ENCODE data around the gene CPB1. TPM values are rescaled to one million over a fixed set of nuclear protein-coding genes. Genes with fewer than 3 reads are reported as not detected.

The CPB1 gene
- total RNA-seq, 1 donor from 2014 or later = not detected

DNA sequence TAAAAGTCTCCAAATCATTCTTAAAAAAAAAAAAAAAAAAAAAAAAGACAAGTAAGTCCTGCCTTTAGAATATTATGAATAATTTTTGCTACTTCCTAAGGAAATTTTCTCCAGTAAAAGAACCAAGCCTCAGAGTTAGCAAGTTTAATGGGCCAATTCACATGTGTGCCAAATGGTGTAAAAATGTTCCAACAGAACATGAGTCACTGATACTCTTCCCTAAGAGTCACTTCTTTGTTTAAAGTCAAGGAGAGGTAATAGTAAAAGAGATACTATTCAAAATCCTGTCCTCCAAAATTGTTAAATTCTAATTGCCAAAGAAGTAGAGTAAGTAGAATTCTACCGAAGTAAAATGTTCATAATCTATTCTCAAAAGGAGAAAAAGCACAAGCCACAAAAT lies 19.7 kb downstream of the CPB1 start:
- no peaks in the 10 kb centered on the region for H3K4me1 Mint-ChIP-seq (ENCODE audit: low read depth)
- DNase-seq (ENCODE audit: low spot score, unreplicated experiment) = no peak
- no peaks in the 10 kb centered on the region for H3K36me3 Mint-ChIP-seq (ENCODE audit: insufficient read depth)
- no peak overlapping the region for H3K4me3 Mint-ChIP-seq (ENCODE audit: low read depth)
- H3K27me3 Mint-ChIP-seq = no peaks in the 10 kb centered on the region
- no peak overlapping the region for H3K27ac Mint-ChIP-seq
- TF ChIP-seq, protein P1, sequence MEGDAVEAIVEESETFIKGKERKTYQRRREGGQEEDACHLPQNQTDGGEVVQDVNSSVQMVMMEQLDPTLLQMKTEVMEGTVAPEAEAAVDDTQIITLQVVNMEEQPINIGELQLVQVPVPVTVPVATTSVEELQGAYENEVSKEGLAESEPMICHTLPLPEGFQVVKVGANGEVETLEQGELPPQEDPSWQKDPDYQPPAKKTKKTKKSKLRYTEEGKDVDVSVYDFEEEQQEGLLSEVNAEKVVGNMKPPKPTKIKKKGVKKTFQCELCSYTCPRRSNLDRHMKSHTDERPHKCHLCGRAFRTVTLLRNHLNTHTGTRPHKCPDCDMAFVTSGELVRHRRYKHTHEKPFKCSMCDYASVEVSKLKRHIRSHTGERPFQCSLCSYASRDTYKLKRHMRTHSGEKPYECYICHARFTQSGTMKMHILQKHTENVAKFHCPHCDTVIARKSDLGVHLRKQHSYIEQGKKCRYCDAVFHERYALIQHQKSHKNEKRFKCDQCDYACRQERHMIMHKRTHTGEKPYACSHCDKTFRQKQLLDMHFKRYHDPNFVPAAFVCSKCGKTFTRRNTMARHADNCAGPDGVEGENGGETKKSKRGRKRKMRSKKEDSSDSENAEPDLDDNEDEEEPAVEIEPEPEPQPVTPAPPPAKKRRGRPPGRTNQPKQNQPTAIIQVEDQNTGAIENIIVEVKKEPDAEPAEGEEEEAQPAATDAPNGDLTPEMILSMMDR (IDR thresholded peaks at IDR 0.05; ENCODE audit: unreplicated experiment) = no peak
- no peaks in the 10 kb centered on the region for H3K9me3 Mint-ChIP-seq (ENCODE audit: low read depth)

DNA sequence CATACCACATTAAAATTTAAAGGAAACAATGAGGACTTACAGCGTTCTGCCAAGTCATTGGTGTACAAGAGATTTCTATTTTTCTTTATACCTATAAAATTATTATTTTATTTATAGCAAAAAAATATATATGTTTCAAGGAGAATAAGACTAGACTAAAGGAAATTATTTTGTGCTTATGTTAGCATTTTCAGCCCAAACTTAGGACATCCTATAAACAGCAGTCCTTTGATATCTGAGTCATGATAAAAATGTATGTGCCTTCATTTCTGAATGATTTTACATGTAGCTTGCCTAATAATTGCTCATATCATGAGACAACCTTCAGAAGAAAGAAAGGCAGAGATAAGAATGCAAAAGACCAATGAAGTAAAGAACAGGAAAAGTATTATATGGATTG lies 20.8 kb downstream of the CPB1 start:
- Mint-ChIP-seq H3K9me3 (ENCODE audit: low read depth) (no peaks in the 10 kb centered on the region), H3K27ac (no peak overlapping the region), H3K4me1 (ENCODE audit: low read depth) (no peaks in the 10 kb centered on the region), H3K27me3 (no peaks in the 10 kb centered on the region), H3K36me3 (ENCODE audit: insufficient read depth) (no peaks in the 10 kb centered on the region), H3K4me3 (ENCODE audit: low read depth) (no peak overlapping the region)
- DNase-seq (ENCODE audit: low spot score, unreplicated experiment) = no peak
- TF ChIP-seq, protein P1 (IDR thresholded peaks at IDR 0.05; ENCODE audit: unreplicated experiment) = no peak

DNA sequence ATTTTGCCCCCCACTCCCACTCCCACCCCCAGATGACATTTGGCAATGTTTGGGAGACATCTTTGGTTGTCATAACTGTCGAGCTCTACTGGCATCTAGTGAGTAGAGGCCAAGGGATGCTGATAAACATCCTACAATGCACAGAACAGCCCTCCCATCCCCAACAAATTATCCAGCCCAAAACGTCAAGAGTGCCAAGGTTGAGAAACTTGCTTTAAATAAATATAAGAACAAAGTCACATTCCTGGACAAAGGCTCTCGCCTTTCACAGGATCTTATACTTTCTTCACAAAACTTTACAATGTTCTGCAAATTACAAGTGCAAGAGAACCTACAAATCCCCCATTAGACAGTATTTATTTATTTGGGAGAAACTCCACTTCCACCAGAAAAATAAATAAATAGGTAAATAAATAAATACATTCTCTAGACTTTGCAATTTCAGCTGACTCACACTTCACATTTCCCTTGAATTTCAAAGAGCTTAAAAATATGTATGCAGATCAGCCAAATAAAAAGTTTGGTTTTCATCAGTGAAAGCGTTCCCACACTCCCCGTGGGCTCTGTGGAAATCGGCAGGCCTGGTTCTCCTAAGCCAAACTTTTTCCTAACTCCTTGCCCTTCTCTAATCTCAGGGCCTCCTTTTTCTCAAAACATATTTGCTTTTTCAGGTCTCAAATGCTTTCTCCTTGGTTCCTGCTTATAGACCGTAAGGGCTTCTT lies 24.8 kb downstream of the CPB1 start:
- Mint-ChIP-seq H3K4me1 (ENCODE audit: low read depth) (no peaks in the 10 kb centered on the region), H3K9me3 (ENCODE audit: low read depth) (no peaks in the 10 kb centered on the region), H3K27ac (no peak overlapping the region), H3K36me3 (ENCODE audit: insufficient read depth) (no peaks in the 10 kb centered on the region), H3K4me3 (ENCODE audit: low read depth) (no peak overlapping the region), H3K27me3 (no peaks in the 10 kb centered on the region)
- TF ChIP-seq, protein P1 (IDR thresholded peaks at IDR 0.05; ENCODE audit: unreplicated experiment) = no peak
- DNase-seq (ENCODE audit: low spot score, unreplicated experiment) = no peak

DNA sequence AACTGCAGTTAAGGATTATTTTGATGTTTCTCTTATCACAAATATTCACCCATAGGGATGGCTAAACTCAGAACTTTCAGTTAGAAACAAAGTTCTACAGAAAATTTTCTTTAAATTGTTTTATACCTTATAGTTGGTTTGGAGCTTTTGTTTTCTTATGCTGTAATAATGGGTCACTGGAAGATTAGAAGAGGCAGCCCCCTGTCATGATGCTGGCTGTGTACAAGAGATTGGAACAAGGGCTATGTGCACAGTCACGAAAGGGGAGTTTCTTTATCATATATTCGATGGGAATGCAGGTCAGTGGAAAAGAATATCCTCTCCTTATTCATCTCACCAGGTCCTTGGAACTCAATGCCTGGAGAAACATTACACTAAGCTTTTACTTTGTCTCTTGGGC lies 25.5 kb downstream of the CPB1 start:
- Mint-ChIP-seq H3K36me3 (ENCODE audit: insufficient read depth) (no peaks in the 10 kb centered on the region), H3K27me3 (no peaks in the 10 kb centered on the region), H3K9me3 (ENCODE audit: low read depth) (no peaks in the 10 kb centered on the region), H3K4me3 (ENCODE audit: low read depth) (no peak overlapping the region), H3K4me1 (ENCODE audit: low read depth) (no peaks in the 10 kb centered on the region), H3K27ac (no peak overlapping the region)
- DNase-seq (ENCODE audit: low spot score, unreplicated experiment) = no peak
- TF ChIP-seq, protein P1 (IDR thresholded peaks at IDR 0.05; ENCODE audit: unreplicated experiment) = no peak

DNA sequence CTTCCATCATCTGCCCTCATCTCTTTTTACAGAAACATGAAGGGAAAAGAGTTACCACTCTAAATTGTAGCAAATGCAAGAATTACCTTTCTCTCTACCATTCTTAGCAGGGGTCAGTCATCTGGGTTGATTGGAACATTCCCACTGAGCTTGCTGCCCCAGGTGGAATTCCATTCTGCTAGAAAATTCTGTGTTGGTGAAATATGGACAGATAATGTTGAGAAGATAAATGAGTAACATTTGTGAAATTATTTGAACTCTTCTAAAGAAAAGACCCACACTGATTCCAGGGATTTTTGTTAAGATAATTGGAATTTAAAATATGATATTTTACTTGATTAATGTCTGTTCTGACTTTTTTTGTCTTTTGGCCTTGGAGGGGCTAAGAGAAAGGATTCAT lies 26.4 kb downstream of the CPB1 start:
- DNase-seq (ENCODE audit: low spot score, unreplicated experiment) = no peak

More for the DNA sequence above, 26.4 kb downstream of the CPB1 start:
- no peaks in the 10 kb centered on the region for H3K4me1 Mint-ChIP-seq (ENCODE audit: low read depth)
- no peak overlapping the region for H3K4me3 Mint-ChIP-seq (ENCODE audit: low read depth)
- TF ChIP-seq, protein P1 (IDR thresholded peaks at IDR 0.05; ENCODE audit: unreplicated experiment) = no peak
- no peak overlapping the region for H3K27ac Mint-ChIP-seq
- H3K9me3 Mint-ChIP-seq (ENCODE audit: low read depth) = no peaks in the 10 kb centered on the region
- H3K36me3 Mint-ChIP-seq (ENCODE audit: insufficient read depth) = no peaks in the 10 kb centered on the region
- no peaks in the 10 kb centered on the region for H3K27me3 Mint-ChIP-seq
